Measurements from ENCODE around the gene PDCD11.

DNA sequence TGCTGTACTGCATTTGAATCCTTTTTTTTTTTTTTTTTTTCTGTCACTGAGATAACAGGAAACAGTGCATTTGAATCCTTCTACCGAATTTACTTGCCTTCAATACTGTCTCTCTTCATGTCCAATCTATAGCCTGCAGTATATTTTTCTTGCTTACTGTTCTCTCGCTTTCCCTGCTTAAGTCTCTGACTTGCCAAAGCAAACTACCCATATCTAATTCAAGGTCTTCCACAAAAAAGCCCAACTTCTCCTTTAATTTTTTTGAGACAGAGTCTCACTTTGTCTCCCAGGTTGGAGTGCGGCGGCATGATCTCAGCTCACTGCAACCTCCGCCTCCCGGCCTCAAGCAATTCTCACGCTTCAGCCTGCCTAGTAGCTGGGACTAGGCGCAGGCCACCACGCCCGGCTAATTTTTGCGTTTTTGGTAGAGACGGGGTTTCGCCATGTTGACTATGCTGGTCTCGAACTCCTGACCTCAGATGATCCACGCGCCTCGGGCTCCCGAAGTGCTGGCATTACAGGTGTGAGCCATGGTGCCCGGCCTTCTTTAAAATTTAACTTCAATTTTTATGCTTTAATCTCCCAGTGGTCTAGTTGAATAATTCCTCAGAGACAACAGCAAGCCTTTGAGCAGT is 882 bp downstream of the PDCD11 start:
- TF ChIP-seq, protein P1, sequence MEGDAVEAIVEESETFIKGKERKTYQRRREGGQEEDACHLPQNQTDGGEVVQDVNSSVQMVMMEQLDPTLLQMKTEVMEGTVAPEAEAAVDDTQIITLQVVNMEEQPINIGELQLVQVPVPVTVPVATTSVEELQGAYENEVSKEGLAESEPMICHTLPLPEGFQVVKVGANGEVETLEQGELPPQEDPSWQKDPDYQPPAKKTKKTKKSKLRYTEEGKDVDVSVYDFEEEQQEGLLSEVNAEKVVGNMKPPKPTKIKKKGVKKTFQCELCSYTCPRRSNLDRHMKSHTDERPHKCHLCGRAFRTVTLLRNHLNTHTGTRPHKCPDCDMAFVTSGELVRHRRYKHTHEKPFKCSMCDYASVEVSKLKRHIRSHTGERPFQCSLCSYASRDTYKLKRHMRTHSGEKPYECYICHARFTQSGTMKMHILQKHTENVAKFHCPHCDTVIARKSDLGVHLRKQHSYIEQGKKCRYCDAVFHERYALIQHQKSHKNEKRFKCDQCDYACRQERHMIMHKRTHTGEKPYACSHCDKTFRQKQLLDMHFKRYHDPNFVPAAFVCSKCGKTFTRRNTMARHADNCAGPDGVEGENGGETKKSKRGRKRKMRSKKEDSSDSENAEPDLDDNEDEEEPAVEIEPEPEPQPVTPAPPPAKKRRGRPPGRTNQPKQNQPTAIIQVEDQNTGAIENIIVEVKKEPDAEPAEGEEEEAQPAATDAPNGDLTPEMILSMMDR (IDR thresholded peaks at IDR 0.05; ENCODE audit: poor library complexity), result no peak
- TF ChIP-seq EZH2 (IDR thresholded peaks at IDR 0.05; ENCODE audit: borderline replicate concordance) (no peak), EZH2phosphoT487 (IDR thresholded peaks at IDR 0.05; ENCODE audit: low read depth, severe bottlenecking, unreplicated experiment) (no peak)
